ENCODE measurements around the gene FAM237B. TPM values are rescaled to one million over a fixed set of nuclear protein-coding genes. Genes with fewer than 3 reads are reported as not detected.
A peak's percentile ranks its signal among the peaks of the same experiment; 100 is the strongest.

FAM237B gene
- total RNA-seq, 1 experiment from 2014 or later: not detected

DNA sequence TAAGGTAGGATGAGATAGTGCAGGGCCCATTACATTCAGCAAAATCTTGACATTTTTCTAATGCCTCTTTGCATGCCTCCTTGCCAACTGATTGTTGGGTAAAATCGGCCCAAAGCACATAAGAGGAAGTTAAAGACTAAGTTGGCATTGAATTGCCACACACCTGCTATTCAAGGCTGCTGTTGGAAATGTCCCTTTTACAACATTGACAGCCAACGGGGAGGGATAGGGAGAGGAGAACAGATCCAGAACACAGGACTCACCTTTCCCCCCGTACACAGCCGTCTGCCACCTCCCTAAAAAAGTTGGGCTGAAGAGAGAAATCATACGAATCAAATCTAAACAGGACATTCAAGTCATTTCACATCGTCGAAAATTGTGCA lies 695 bp downstream of the FAM237B start (continued):
- TF ChIP-seq, protein P1, sequence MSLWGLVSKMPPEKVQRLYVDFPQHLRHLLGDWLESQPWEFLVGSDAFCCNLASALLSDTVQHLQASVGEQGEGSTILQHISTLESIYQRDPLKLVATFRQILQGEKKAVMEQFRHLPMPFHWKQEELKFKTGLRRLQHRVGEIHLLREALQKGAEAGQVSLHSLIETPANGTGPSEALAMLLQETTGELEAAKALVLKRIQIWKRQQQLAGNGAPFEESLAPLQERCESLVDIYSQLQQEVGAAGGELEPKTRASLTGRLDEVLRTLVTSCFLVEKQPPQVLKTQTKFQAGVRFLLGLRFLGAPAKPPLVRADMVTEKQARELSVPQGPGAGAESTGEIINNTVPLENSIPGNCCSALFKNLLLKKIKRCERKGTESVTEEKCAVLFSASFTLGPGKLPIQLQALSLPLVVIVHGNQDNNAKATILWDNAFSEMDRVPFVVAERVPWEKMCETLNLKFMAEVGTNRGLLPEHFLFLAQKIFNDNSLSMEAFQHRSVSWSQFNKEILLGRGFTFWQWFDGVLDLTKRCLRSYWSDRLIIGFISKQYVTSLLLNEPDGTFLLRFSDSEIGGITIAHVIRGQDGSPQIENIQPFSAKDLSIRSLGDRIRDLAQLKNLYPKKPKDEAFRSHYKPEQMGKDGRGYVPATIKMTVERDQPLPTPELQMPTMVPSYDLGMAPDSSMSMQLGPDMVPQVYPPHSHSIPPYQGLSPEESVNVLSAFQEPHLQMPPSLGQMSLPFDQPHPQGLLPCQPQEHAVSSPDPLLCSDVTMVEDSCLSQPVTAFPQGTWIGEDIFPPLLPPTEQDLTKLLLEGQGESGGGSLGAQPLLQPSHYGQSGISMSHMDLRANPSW (CRISPR knock-in tag; conservative IDR thresholded peaks at IDR 0.05; ENCODE audit: low read depth): no peak
- no peak for TF ChIP-seq GABPB1 (CRISPR knock-in tag; IDR thresholded peaks at IDR 0.05)

DNA sequence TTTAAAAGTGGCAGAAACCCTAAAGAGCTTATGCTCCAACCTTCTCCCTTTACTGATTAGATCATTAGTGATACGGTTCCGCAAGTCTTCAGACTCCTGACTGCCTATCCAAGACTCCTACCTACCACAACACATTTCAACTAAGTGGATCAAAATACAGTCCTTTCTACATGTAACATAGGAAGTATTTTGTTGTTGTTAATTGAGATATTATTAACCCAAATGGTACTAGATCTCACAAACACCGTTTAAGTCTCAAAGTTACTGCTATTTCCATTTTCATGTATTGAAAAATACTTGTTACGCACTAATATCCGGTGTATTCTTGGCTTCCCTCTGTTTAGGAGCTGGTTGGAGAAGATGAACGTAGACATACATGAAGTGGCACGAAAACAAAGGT lies 1.1 kb downstream of the FAM237B start:
- no peaks in the 10 kb centered on the region for H3K36me3 Mint-ChIP-seq
- peak overlapping the region; percentile 69 for H3K4me3 Mint-ChIP-seq
- H3K9me3 Mint-ChIP-seq: no peaks in the 10 kb centered on the region
- H3K4me1 Mint-ChIP-seq: 0 out of 2 replicates have a peak, but pooled peaks cover 12% of the 10 kb centered on the region
- CTCF ChIA-PET: interaction anchor here (1.0 to 2.3 kb wide), 2 partner anchors 26 to 108 kb away, joined by 4 to 5 read pairs; partner anchors contain the start of gene GTPBP10
- POLR2A ChIA-PET: no interaction called here
- DNase-seq (ENCODE audit: low spot score) (no peak), ATAC-seq (no peak)
- H3K27ac Mint-ChIP-seq: no peak overlapping the region
- TF ChIP-seq, protein P2, sequence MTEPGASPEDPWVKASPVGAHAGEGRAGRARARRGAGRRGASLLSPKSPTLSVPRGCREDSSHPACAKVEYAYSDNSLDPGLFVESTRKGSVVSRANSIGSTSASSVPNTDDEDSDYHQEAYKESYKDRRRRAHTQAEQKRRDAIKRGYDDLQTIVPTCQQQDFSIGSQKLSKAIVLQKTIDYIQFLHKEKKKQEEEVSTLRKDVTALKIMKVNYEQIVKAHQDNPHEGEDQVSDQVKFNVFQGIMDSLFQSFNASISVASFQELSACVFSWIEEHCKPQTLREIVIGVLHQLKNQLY (CRISPR knock-in tag; IDR thresholded peaks at IDR 0.05): no peak
- TF ChIP-seq, protein P3, sequence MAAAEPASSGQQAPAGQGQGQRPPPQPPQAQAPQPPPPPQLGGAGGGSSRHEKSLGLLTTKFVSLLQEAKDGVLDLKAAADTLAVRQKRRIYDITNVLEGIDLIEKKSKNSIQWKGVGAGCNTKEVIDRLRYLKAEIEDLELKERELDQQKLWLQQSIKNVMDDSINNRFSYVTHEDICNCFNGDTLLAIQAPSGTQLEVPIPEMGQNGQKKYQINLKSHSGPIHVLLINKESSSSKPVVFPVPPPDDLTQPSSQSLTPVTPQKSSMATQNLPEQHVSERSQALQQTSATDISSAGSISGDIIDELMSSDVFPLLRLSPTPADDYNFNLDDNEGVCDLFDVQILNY (CRISPR knock-in tag; IDR thresholded peaks at IDR 0.05): no peak
- no peak for TF ChIP-seq HMGA2 (CRISPR knock-in tag; IDR thresholded peaks at IDR 0.05)
- TF ChIP-seq IRF2 (CRISPR knock-in tag; IDR thresholded peaks at IDR 0.05; ENCODE audit: borderline replicate concordance, low read depth): no peak
- TF ChIP-seq, protein P4, sequence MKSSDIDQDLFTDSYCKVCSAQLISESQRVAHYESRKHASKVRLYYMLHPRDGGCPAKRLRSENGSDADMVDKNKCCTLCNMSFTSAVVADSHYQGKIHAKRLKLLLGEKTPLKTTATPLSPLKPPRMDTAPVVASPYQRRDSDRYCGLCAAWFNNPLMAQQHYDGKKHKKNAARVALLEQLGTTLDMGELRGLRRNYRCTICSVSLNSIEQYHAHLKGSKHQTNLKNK (CRISPR knock-in tag; IDR thresholded peaks at IDR 0.05): no peak
- TF ChIP-seq, protein P5, sequence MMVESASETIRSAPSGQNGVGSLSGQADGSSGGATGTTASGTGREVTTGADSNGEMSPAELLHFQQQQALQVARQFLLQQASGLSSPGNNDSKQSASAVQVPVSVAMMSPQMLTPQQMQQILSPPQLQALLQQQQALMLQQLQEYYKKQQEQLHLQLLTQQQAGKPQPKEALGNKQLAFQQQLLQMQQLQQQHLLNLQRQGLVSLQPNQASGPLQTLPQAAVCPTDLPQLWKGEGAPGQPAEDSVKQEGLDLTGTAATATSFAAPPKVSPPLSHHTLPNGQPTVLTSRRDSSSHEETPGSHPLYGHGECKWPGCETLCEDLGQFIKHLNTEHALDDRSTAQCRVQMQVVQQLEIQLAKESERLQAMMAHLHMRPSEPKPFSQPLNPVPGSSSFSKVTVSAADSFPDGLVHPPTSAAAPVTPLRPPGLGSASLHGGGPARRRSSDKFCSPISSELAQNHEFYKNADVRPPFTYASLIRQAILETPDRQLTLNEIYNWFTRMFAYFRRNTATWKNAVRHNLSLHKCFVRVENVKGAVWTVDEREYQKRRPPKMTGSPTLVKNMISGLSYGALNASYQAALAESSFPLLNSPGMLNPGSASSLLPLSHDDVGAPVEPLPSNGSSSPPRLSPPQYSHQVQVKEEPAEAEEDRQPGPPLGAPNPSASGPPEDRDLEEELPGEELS (CRISPR knock-in tag; IDR thresholded peaks at IDR 0.05): no peak
- TF ChIP-seq EMX1 (CRISPR knock-in tag; IDR thresholded peaks at IDR 0.05): no peak
- TF ChIP-seq, protein P6, sequence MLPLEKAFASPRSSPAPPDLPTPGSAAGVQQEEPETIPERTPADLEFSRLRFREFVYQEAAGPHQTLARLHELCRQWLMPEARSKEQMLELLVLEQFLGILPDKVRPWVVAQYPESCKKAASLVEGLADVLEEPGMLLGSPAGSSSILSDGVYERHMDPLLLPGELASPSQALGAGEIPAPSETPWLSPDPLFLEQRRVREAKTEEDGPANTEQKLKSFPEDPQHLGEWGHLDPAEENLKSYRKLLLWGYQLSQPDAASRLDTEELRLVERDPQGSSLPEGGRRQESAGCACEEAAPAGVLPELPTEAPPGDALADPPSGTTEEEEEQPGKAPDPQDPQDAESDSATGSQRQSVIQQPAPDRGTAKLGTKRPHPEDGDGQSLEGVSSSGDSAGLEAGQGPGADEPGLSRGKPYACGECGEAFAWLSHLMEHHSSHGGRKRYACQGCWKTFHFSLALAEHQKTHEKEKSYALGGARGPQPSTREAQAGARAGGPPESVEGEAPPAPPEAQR (CRISPR knock-in tag; IDR thresholded peaks at IDR 0.05): no peak
- TF ChIP-seq NFE2L1 (CRISPR knock-in tag; IDR thresholded peaks at IDR 0.05): no peak
- TF ChIP-seq, protein P7, sequence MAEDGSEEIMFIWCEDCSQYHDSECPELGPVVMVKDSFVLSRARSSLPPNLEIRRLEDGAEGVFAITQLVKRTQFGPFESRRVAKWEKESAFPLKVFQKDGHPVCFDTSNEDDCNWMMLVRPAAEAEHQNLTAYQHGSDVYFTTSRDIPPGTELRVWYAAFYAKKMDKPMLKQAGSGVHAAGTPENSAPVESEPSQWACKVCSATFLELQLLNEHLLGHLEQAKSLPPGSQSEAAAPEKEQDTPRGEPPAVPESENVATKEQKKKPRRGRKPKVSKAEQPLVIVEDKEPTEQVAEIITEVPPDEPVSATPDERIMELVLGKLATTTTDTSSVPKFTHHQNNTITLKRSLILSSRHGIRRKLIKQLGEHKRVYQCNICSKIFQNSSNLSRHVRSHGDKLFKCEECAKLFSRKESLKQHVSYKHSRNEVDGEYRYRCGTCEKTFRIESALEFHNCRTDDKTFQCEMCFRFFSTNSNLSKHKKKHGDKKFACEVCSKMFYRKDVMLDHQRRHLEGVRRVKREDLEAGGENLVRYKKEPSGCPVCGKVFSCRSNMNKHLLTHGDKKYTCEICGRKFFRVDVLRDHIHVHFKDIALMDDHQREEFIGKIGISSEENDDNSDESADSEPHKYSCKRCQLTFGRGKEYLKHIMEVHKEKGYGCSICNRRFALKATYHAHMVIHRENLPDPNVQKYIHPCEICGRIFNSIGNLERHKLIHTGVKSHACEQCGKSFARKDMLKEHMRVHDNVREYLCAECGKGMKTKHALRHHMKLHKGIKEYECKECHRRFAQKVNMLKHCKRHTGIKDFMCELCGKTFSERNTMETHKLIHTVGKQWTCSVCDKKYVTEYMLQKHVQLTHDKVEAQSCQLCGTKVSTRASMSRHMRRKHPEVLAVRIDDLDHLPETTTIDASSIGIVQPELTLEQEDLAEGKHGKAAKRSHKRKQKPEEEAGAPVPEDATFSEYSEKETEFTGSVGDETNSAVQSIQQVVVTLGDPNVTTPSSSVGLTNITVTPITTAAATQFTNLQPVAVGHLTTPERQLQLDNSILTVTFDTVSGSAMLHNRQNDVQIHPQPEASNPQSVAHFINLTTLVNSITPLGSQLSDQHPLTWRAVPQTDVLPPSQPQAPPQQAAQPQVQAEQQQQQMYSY (CRISPR knock-in tag; IDR thresholded peaks at IDR 0.05): no peak
- no peak for TF ChIP-seq NR3C1 (CRISPR knock-in tag; conservative IDR thresholded peaks at IDR 0.05; ENCODE audit: low read depth)
- TF ChIP-seq, protein P8, sequence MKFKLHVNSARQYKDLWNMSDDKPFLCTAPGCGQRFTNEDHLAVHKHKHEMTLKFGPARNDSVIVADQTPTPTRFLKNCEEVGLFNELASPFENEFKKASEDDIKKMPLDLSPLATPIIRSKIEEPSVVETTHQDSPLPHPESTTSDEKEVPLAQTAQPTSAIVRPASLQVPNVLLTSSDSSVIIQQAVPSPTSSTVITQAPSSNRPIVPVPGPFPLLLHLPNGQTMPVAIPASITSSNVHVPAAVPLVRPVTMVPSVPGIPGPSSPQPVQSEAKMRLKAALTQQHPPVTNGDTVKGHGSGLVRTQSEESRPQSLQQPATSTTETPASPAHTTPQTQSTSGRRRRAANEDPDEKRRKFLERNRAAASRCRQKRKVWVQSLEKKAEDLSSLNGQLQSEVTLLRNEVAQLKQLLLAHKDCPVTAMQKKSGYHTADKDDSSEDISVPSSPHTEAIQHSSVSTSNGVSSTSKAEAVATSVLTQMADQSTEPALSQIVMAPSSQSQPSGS (CRISPR knock-in tag; IDR thresholded peaks at IDR 0.05; ENCODE audit: borderline replicate concordance, low read depth): no peak
- peaks cover 61% of the 10 kb centered on the region for H3K27me3 Mint-ChIP-seq (ENCODE audit: low read depth)
